Dermis microvascular lymphatic vessel endothelial cell (primary cell): ENCODE results near the gene SPATA31E1. TPM values are rescaled to one million over a fixed set of nuclear protein-coding genes. Genes with fewer than 3 reads are reported as not detected.
"Not testable (repeated sequence)": the region's sequence is repeated elsewhere in the genome, so short reads cannot be mapped to it uniquely, and the experiment has no call there.

Experiments used
- DNase-seq, 2 donors: peaks; one replicate each; pipeline versions ENCODE4 v3.0.0 to v3.0.0-alpha.2; 2010; ENCODE audit warnings: low read depth in 2 of 2
- total RNA-seq: library from RNA; depleted of rRNA; stranded (reverse); fragments of >200 nt; gene quantifications from 2 replicates; pipeline ENCODE4 v1.2.1, GENCODE V29; 2014

SPATA31E1 gene
- total RNA-seq, 1 donor from 2014 or later, result not detected

- DNase-seq, result no peak
These were observed 2.1 kb downstream of the SPATA31E1 start for GRCh38 chr9:87884578-87885459.

- no peak for DNase-seq
These were observed 3.0 kb downstream of the SPATA31E1 start for GRCh38 chr9:87885484-87886189.

GRCh38 chr9:87886210-87886932 lies 3.7 kb downstream of the SPATA31E1 start:
- DNase-seq, result no peak

- DNase-seq, result no peak
These were observed 4.3 kb downstream of the SPATA31E1 start for GRCh38 chr9:87886933-87887505.

- DNase-seq, result no peak
These were observed 5.2 kb downstream of the SPATA31E1 start for GRCh38 chr9:87887661-87888480.

- DNase-seq, result no peak
These were observed 5.8 kb downstream of the SPATA31E1 start for GRCh38 chr9:87888501-87888900.

GRCh38 chr9:87889065-87889881 lies 6.6 kb downstream of the SPATA31E1 start:
- DNase-seq, result no peak

GRCh38 chr9:87889882-87890252 lies 7.2 kb downstream of the SPATA31E1 start:
- DNase-seq, result no peak

GRCh38 chr9:87890837-87891236 lies 8.2 kb downstream of the SPATA31E1 start:
- DNase-seq, result no peak

- no peak for DNase-seq
These were observed 9.1 kb downstream of the SPATA31E1 start for GRCh38 chr9:87891754-87892153.

- no peak for DNase-seq
These were observed 10.3 kb downstream of the SPATA31E1 start for GRCh38 chr9:87892956-87893355.

GRCh38 chr9:87894998-87895625 lies 12.4 kb downstream of the SPATA31E1 start:
- no peak for DNase-seq

- DNase-seq, result no peak
These were observed 14.2 kb downstream of the SPATA31E1 start for GRCh38 chr9:87896891-87897290.

- no peak for DNase-seq
These were observed 15.5 kb downstream of the SPATA31E1 start for GRCh38 chr9:87898151-87898550.

- not testable (repeated sequence) for DNase-seq
These were observed 19.7 kb downstream of the SPATA31E1 start for GRCh38 chr9:87902371-87902770.

GRCh38 chr9:87909310-87910041 lies 26.8 kb downstream of the SPATA31E1 start:
- DNase-seq, result no peak

- no peak for DNase-seq
These were observed 28.1 kb downstream of the SPATA31E1 start for GRCh38 chr9:87910821-87911220.

GRCh38 chr9:87917662-87918061 lies 35.0 kb downstream of the SPATA31E1 start, which contains the start of gene SPATA31C1:
TSS of gene SPATA31C1 (plus strand) at chr9:87917962.
- not testable (repeated sequence) for DNase-seq

- not testable (repeated sequence) for DNase-seq
These were observed 36.3 kb downstream of the SPATA31E1 start for GRCh38 chr9:87919013-87919412.
